ENCODE measurements around the gene PTPRT. TPM values are rescaled to one million over a fixed set of nuclear protein-coding genes. Genes with fewer than 3 reads are reported as not detected.

The PTPRT gene
- total and polyA plus RNA-seq, 10 of the 15 experiments (the other 5 are each of a cell fraction or from before 2014, with no cell fraction given), result not detected

DNA sequence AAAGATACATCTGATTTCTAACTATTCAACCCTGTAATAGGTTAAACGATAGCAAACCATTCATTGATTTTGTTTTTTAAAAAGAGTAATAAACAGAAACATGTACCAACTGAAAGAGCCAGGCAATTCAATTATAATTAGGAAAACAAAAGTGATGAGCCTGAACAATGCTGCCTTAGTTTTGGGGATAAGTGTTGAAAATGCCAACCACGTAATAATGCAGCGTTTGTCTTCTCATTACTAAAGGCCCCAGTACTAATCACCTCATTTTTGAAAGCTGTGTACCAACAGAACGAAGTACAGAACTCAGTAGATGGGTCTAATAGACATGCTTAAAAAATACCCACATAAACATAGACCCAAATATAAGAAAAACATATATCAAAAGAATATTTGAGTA is 907.9 kb downstream of the PTPRT start (continued):
- no peak for TF ChIP-seq IKZF1 (conservative IDR thresholded peaks at IDR 0.05)

DNA sequence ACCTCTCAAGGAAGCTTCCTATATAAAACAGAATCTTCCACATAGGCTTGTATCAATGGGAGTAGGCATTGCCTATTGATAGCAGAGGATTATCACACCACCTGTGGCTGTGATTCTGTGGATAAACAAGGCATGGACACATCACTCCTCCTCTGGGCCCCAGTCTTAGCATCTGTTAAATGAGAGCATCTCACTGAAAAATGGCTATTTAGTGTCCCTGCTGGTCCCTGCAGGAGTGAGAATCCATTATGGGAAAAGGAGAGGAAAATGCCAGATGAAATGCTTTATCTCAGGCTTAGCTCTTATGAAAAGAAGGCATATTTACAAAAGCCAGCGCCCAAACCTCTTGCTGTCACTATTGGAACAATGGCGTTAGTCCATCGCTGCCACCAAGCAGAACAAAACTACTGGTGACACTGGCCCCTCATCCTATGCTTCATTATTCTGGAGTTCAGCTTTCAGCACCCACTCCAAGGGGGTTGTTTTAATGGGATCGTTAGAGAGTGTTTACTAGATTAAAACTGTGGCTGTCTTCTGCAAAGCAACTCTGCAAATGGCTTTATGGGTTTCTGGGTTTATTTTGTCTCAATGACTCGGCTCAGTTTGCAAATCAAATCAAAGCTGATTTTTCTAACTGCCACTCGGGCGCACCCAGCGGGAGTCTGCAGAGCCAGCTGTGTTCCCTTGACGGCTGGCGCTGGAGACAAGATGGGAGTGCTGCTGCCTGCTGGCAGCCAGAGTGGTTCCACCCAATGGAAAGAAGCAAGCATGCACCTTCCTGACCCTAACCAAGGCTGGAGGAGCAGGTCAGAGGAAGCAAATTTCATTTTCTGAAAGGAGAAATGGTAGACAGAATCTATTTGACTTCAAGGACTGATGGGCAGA is 912.7 kb downstream of the PTPRT start:
- Histone ChIP-seq H3K27me3 (replicated peaks in 1 of 2; ENCODE audit: control insufficient read depth in 2 of 2, insufficient read depth in 2 of 2, low read length in 1 of 2) (no peaks in the 10 kb centered on the region), H3K79me2 (ENCODE audit: control insufficient read depth, insufficient read depth, low read length) (no peaks in the 10 kb centered on the region), H3K4me1 (ENCODE audit: control insufficient read depth, insufficient read depth, low read length) (no peaks in the 10 kb centered on the region), H3K27ac (ENCODE audit: control insufficient read depth, insufficient read depth) (no peak overlapping the region), H3K4me2 (ENCODE audit: control insufficient read depth, insufficient read depth) (no peak overlapping the region), H2AFZ (ENCODE audit: control insufficient read depth, low read depth, low read length) (no peak overlapping the region), H3K36me3 (ENCODE audit: control insufficient read depth in 2 of 2, insufficient read depth in 2 of 2, low read length in 1 of 2) (no peaks in the 10 kb centered on the region), H4K20me1 (ENCODE audit: control insufficient read depth, insufficient read depth) (no peaks in the 10 kb centered on the region), H3K9ac (ENCODE audit: control insufficient read depth, insufficient read depth, low read length) (no peak overlapping the region), H3K9me3 (replicated peaks; ENCODE audit: control insufficient read depth, insufficient read depth, low read length) (no peaks in the 10 kb centered on the region), H3K4me3 (no peak overlapping the region)
- BruUV-seq (replicated peaks), result no TSS peak
- TF ChIP-seq TCF7 (IDR thresholded peaks at IDR 0.05; ENCODE audit: borderline replicate concordance) (no peak), ZNF24 (IDR thresholded peaks at IDR 0.05) (no peak), ZNF622 (IDR thresholded peaks at IDR 0.05) (no peak), CHD1 (IDR thresholded peaks at IDR 0.05; ENCODE audit: low read depth, low read length) (no peak), HDGF (IDR thresholded peaks at IDR 0.05) (no peak), BHLHE40 (IDR thresholded peaks at IDR 0.05; ENCODE audit: borderline replicate concordance in 1 of 2, low read depth in 2 of 2, low read length in 1 of 2) (no peak)
- TF ChIP-seq, protein P1, sequence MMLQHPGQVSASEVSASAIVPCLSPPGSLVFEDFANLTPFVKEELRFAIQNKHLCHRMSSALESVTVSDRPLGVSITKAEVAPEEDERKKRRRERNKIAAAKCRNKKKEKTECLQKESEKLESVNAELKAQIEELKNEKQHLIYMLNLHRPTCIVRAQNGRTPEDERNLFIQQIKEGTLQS (IDR thresholded peaks at IDR 0.05; ENCODE audit: borderline replicate concordance, extremely low read depth, low read depth, low read length), result no peak
- TF ChIP-seq, protein P2, sequence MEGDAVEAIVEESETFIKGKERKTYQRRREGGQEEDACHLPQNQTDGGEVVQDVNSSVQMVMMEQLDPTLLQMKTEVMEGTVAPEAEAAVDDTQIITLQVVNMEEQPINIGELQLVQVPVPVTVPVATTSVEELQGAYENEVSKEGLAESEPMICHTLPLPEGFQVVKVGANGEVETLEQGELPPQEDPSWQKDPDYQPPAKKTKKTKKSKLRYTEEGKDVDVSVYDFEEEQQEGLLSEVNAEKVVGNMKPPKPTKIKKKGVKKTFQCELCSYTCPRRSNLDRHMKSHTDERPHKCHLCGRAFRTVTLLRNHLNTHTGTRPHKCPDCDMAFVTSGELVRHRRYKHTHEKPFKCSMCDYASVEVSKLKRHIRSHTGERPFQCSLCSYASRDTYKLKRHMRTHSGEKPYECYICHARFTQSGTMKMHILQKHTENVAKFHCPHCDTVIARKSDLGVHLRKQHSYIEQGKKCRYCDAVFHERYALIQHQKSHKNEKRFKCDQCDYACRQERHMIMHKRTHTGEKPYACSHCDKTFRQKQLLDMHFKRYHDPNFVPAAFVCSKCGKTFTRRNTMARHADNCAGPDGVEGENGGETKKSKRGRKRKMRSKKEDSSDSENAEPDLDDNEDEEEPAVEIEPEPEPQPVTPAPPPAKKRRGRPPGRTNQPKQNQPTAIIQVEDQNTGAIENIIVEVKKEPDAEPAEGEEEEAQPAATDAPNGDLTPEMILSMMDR (IDR thresholded peaks at IDR 0.05 in 2 of 3, conservative IDR thresholded peaks at IDR 0.05 in 1 of 3; ENCODE audit: control insufficient read depth in 2 of 3, extremely low read depth in 1 of 3, insufficient read depth in 1 of 3, low read depth in 3 of 3, low read length in 3 of 3), result no peak
- TF ChIP-seq, protein P3, sequence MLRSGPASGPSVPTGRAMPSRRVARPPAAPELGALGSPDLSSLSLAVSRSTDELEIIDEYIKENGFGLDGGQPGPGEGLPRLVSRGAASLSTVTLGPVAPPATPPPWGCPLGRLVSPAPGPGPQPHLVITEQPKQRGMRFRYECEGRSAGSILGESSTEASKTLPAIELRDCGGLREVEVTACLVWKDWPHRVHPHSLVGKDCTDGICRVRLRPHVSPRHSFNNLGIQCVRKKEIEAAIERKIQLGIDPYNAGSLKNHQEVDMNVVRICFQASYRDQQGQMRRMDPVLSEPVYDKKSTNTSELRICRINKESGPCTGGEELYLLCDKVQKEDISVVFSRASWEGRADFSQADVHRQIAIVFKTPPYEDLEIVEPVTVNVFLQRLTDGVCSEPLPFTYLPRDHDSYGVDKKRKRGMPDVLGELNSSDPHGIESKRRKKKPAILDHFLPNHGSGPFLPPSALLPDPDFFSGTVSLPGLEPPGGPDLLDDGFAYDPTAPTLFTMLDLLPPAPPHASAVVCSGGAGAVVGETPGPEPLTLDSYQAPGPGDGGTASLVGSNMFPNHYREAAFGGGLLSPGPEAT (IDR thresholded peaks at IDR 0.05; ENCODE audit: low read depth), result no peak
- in situ Hi-C loops (cut with MboI) (no loop called here), intact Hi-C loops (cut with micrococcal nuclease; ENCODE audit: unreplicated experiment) (no loop called here)
- no peak for DNase-seq (ENCODE audit: low read depth, low spot score)
- no peak for ATAC-seq
- POLR2A ChIA-PET, result no interaction called here
- SMC1A ChIA-PET (ENCODE audit: uncharacterized antibody, unreplicated experiment), result no interaction called here
- WGBS (ENCODE audit: insufficient coverage, insufficient replicate concordance, low lambda C conversion rate, missing lambda C conversion rate), result 14% methylated on average over 10 of the region's 10 CpGs
- CTCF ChIA-PET, result no interaction called here
- no peak for FAIRE-seq
- RAD21 ChIA-PET (ENCODE audit: unreplicated experiment), result no interaction called here
